B cell (primary cell): ENCODE results near the gene ASF1A. TPM values are rescaled to one million over a fixed set of nuclear protein-coding genes. Genes with fewer than 3 reads are reported as not detected.

ENCODE experiments used
- ATAC-seq: fragments of 200-7000 bp; cut with Tn5 transposase; one replicate; pipeline ENCODE4 v1.10.0; 2021; ENCODE audit warnings: low read depth, mild to moderate bottlenecking, moderate number of reproducible peaks, moderate library complexity
- CTCF ChIA-PET: fragments of 350-600 bp; sonication (Branson Sonifier 250); formaldehyde crosslinking; loops from one replicate; lab custom pipeline; 2021; ENCODE audit warnings: antibody characterized with exemption, inconsistent platforms; lab: Charles Lee
- POLR2A ChIA-PET: fragments of 350-600 bp; sonication (Branson Sonifier 250); formaldehyde crosslinking; loops from one replicate; lab custom pipeline; 2021; ENCODE audit warnings: antibody characterized with exemption; lab: Charles Lee
- DNase-seq: peaks from one replicate; pipeline ENCODE4 v3.0.0; 2013
- H2AFZ ChIP-seq: 2 replicates; pipeline ENCODE4 v1.6.1; 2012; ENCODE audit warnings: mild to moderate bottlenecking, low read depth, low read length; ENCODE audit not compliant: insufficient read depth, poor library complexity, severe bottlenecking
- H3K27ac ChIP-seq, 2 donors: 1 replicate in 1 of 2; 2 replicates in 1 of 2; pipeline ENCODE4 v1.5.1; 2012 to 2013; ENCODE audit warnings: low read length in 2 of 2, mild to moderate bottlenecking in 2 of 2, moderate library complexity in 1 of 2
- H3K27me3 ChIP-seq, 4 experiments: fragments of 200-600 bp in 1 of 4; sonication (generic) in 1 of 4; replicated peaks in 1 of 4; 1 replicate in 2 of 4; 2 replicates in 2 of 4; pipeline versions ENCODE4 v1.6.1 to v1.7.0; 2013 to 2016; ENCODE audit warnings: low read length in 3 of 4, mild to moderate bottlenecking in 2 of 4, mixed read lengths in 1 of 4, moderate library complexity in 1 of 4; ENCODE audit not compliant: insufficient read depth in 4 of 4, control insufficient read depth in 3 of 4; ENCODE audit errors: control extremely low read depth in 1 of 4
- H3K36me3 ChIP-seq, 2 experiments: replicated peaks in 1 of 2; 1 replicate in 1 of 2; 2 replicates in 1 of 2; pipeline versions ENCODE4 v1.6.1 to v1.7.1; 2013; ENCODE audit warnings: low read length in 1 of 2; ENCODE audit not compliant: insufficient read depth in 2 of 2, control insufficient read depth in 1 of 2; ENCODE audit errors: control extremely low read depth in 1 of 2, extremely low read depth in 1 of 2
- H3K4me1 ChIP-seq, 2 donors: fragments of 200-600 bp in 1 of 2; sonication (generic) in 1 of 2; 1 replicate in 1 of 2; 2 replicates in 1 of 2; pipeline versions ENCODE4 v1.5.1 to v1.6.1; 2013 to 2017; ENCODE audit warnings: low read length in 2 of 2; ENCODE audit not compliant: control insufficient read depth in 2 of 2, insufficient read depth in 2 of 2
- H3K4me2 ChIP-seq: replicated peaks from 2 replicates; pipeline ENCODE3; 2012; ENCODE audit warnings: mild to moderate bottlenecking, low read depth, low read length; ENCODE audit not compliant: poor library complexity, severe bottlenecking
- H3K4me3 ChIP-seq, 5 experiments: fragments of 200-600 bp in 1 of 5; sonication (generic) in 1 of 5; 1 replicate in 3 of 5; 2 replicates in 2 of 5; pipeline versions ENCODE4 v1.5.1 to v1.7.0; 2011 to 2016; ENCODE audit warnings: low read length in 4 of 5, mild to moderate bottlenecking in 4 of 5, low read depth in 2 of 5, control low read depth in 1 of 5, moderate library complexity in 1 of 5; ENCODE audit not compliant: insufficient read depth in 1 of 5; ENCODE audit errors: control extremely low read depth in 1 of 5, extremely low read depth in 1 of 5
- H3K79me2 ChIP-seq: fragments of 200-600 bp; sonication (generic); one replicate; pipeline ENCODE4 v1.6.0; 2016; ENCODE audit warnings: low read length; ENCODE audit not compliant: control insufficient read depth, insufficient read depth
- H3K9ac ChIP-seq: fragments of 200-600 bp; sonication (generic); 2 replicates; pipeline ENCODE4 v1.6.1; 2017; ENCODE audit warnings: mild to moderate bottlenecking, low read length, moderate library complexity
- H3K9me3 ChIP-seq, 3 donors: one replicate each; pipeline versions ENCODE4 v1.6.1 to v1.7.1; 2013; ENCODE audit warnings: low read length in 2 of 3; ENCODE audit not compliant: control insufficient read depth in 2 of 3, insufficient read depth in 1 of 3; ENCODE audit errors: control extremely low read depth in 1 of 3
- H4K20me1 ChIP-seq: 2 replicates; pipeline ENCODE4 v1.6.0; 2012; ENCODE audit warnings: mild to moderate bottlenecking, low read length; ENCODE audit not compliant: insufficient read depth, control insufficient read depth, poor library complexity, severe bottlenecking
- H3K27ac Mint-ChIP-seq: one replicate; pipeline ENCODE4 v1.8.0; 2021; ENCODE audit warnings: mixed read lengths
- H3K27me3 Mint-ChIP-seq: one replicate; pipeline ENCODE4 v1.8.0; 2021; ENCODE audit warnings: mixed read lengths
- H3K4me1 Mint-ChIP-seq: one replicate; pipeline ENCODE4 v1.8.0; 2021; ENCODE audit warnings: mixed read lengths
- H3K4me3 Mint-ChIP-seq: one replicate; pipeline ENCODE4 v1.8.0; 2021; ENCODE audit warnings: mixed read lengths
- H3K9me3 Mint-ChIP-seq: one replicate; pipeline ENCODE4 v1.8.0; 2022; ENCODE audit warnings: mixed read lengths; ENCODE audit not compliant: insufficient read depth
- CTCF ChIP-seq: fragments of 200-600 bp; IDR thresholded peaks from one replicate; pipeline ENCODE4 v1.8.0; 2022; ENCODE audit warnings: antibody characterized with exemption, mild to moderate bottlenecking
- EZH2 ChIP-seq: IDR thresholded peaks from 2 replicates; pipeline ENCODE4 v1.6.1; 2012; ENCODE audit warnings: borderline replicate concordance, low read depth, mild to moderate bottlenecking, moderate library complexity, low read length; ENCODE audit not compliant: insufficient read depth, poor library complexity, severe bottlenecking
- WGBS: methylation state at CpG from one replicate; pipeline ENCODE4 v1.1.5; 2013; ENCODE audit warnings: missing lambda C conversion rate; ENCODE audit not compliant: insufficient coverage; 5-methylcytosine and 5-hydroxymethylcytosine counted together
- intact Hi-C: fragments of 100-400 bp; cut with micrococcal nuclease; formaldehyde crosslinking; loops from one replicate; pipeline ENCODE4 v1.10.0; 2022
- polyA plus RNA-seq: library from polyadenylated mRNA; depleted of rRNA; stranded (reverse); fragments of >200 nt; gene quantifications from 2 replicates; pipeline ENCODE4 v1.2.3, GENCODE V29; 2012
- total RNA-seq, 2 donors: library from RNA; stranded (reverse); fragments of 120-200 nt in 1 of 2; gene quantifications; 1 replicate in 1 of 2; 2 replicates in 1 of 2; pipeline versions ENCODE4 v1.2.3 to v1.2.4, GENCODE V29; 2013 to 2022

Gene ASF1A
- total and polyA plus RNA-seq, 2 donors (not counting 1 experiment from before 2014, with no cell fraction given): 4.0 to 25.3 TPM

- intact Hi-C loops: loop anchor here (5.0 to 10.0 kb wide), 2 partner anchors 178 to 335 kb away; no protein-coding TSS in a partner anchor
- Mint-ChIP-seq H3K9me3 (no peaks in the 10 kb centered on the region), H3K27me3 (no peaks in the 10 kb centered on the region), H3K27ac (no peak overlapping the region), H3K4me3 (no peak overlapping the region), H3K4me1 (peaks cover 43% of the 10 kb centered on the region)
- DNase-seq: no peak
- TF ChIP-seq CTCF (no peak), EZH2 (no peak)
- H3K36me3 ChIP-seq: peaks cover 3 to 33% of the 10 kb centered on the region in 2 experiments
- H3K79me2 ChIP-seq: peaks cover 74% of the 10 kb centered on the region
- no peaks in the 10 kb centered on the region for H3K27me3 ChIP-seq
- H3K4me2 ChIP-seq: no peak overlapping the region
- no peak overlapping the region for H3K4me3 ChIP-seq
- H2AFZ ChIP-seq: no peak overlapping the region
- H3K9me3 ChIP-seq: no peaks in the 10 kb centered on the region
- H3K4me1 ChIP-seq: peaks cover 6 to 13% of the 10 kb centered on the region in 2 donors
- peaks cover 7% of the 10 kb centered on the region for H4K20me1 ChIP-seq
- ChIA-PET CTCF (interaction anchor here (1.1 to 1.2 kb wide), 2 partner anchors 9 to 335 kb away, joined by 3 read pairs; no protein-coding TSS in a partner anchor), POLR2A (no interaction called here)
- 100% methylated on average over 1 of the region's 6 CpGs for WGBS
- H3K27ac ChIP-seq: no peak overlapping the region
- H3K9ac ChIP-seq: no peak overlapping the region
- ATAC-seq: no peak
These were observed 6.0 kb downstream of the ASF1A start for GRCh38 chr6:118899948-118900347.

DNA sequence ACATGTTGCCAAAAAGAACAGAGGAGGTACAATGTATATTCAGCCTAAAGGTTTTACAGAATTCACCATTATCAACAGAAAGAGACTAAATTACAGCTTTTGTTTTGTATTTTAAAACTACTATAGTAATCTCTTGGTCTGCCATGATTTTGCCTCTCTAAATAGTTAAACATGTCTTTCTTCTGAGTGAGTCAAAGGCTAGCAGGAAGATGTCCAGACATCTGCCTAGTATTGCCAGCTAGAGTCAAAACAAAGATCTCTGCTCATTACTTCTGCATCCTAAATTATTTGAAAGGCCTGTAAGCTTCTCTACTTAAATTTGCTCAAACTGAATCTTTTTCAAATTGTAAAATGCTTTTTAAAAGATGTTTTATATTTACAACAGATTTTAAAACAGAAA is 8.8 kb downstream of the ASF1A start:
- intact Hi-C loops: no loop called here
- Mint-ChIP-seq H3K27ac (no peak overlapping the region), H3K4me1 (peaks cover 31% of the 10 kb centered on the region), H3K9me3 (no peaks in the 10 kb centered on the region), H3K4me3 (no peak overlapping the region), H3K27me3 (no peaks in the 10 kb centered on the region)
- no peak for ATAC-seq
- Histone ChIP-seq H3K9ac (no peak overlapping the region), H3K27ac (no peak overlapping the region), H3K9me3 (no peaks in the 10 kb centered on the region), H3K4me2 (no peak overlapping the region), H3K4me1 (peaks cover 0 to 7% of the 10 kb centered on the region in 2 donors), H3K27me3 (no peaks in the 10 kb centered on the region), H4K20me1 (peaks cover 7% of the 10 kb centered on the region), H2AFZ (no peak overlapping the region), H3K36me3 (peaks cover 7 to 56% of the 10 kb centered on the region in 2 experiments), H3K4me3 (no peak overlapping the region), H3K79me2 (peaks cover 54% of the 10 kb centered on the region)
- TF ChIP-seq CTCF: no peak
- no peak for TF ChIP-seq EZH2
- ChIA-PET POLR2A (no interaction called here), CTCF (no interaction called here)
- no peak for DNase-seq
